ENCODE data around the gene HNRNPF. TPM values are rescaled to one million over a fixed set of nuclear protein-coding genes. Genes with fewer than 3 reads are reported as not detected.
"Not testable (repeated sequence)": the region's sequence is repeated elsewhere in the genome, so short reads cannot be mapped to it uniquely, and the experiment has no call there.

HNRNPF gene
- total RNA-seq, 1 experiment from 2014 or later = 423 TPM

DNA sequence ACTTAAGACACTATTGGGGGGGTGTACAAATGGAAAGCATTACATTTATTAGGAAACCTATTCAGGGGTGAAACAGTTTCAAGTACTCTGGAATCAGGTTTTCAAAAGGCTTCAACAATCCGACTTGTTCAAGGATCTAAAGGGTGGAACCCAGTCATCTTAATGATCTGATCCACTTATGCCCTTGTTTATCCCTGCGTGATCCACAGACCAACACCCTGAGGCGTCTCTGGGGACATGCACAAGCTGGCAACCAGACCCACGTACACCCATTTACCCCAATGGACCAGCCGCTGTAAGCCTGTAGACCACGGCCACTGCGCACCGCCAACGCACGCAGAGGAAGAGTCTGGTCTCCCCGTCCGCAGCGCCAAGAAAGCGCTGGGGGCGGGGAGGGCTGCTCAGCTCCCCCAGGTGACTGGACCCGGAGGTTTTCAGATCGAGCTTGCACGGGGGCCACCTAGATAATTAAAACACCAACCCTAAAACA is 13.4 kb downstream of the HNRNPF start:
- Mint-ChIP-seq H3K27me3 (ENCODE audit: insufficient read depth, unreplicated experiment) (no peaks in the 10 kb centered on the region), H3K36me3 (ENCODE audit: insufficient read depth, unreplicated experiment) (peaks cover 98% of the 10 kb centered on the region), H3K27ac (ENCODE audit: unreplicated experiment) (peak overlapping the region; percentile 94), H3K9me3 (ENCODE audit: unreplicated experiment) (no peaks in the 10 kb centered on the region), H3K4me1 (ENCODE audit: low read depth, unreplicated experiment) (peaks cover 36% of the 10 kb centered on the region), H3K4me3 (ENCODE audit: unreplicated experiment) (peak overlapping the region; percentile 81)
- ChIA-PET POLR2A (interaction anchor here (0.6 to 2.4 kb wide), 6 partner anchors 11 to 61 kb away, joined by 3 to 81 read pairs (median 30); partner anchors contain the start of genes HNRNPF and ZNF487), CTCF (interaction anchor here (0.6 to 0.8 kb wide), 2 partner anchors 41 kb away, joined by 3 read pairs; partner anchors contain the start of gene ZNF487)
- Histone ChIP-seq H3K9me3 (no peaks in the 10 kb centered on the region), H3K36me3 (ENCODE audit: control insufficient read depth, insufficient read depth, low read length) (peaks cover 21% of the 10 kb centered on the region), H3K27me3 (replicated peaks; ENCODE audit: control insufficient read depth, insufficient read depth, low read length) (no peaks in the 10 kb centered on the region), H3K4me3 (ENCODE audit: low read depth, low read length) (peak overlapping the region; percentile 62), H3K4me1 (peaks cover 51% of the 10 kb centered on the region)
- intact Hi-C loops (cut with micrococcal nuclease; ENCODE audit: unreplicated experiment) = loop anchor here (1.0 to 2.0 kb wide), 4 partner anchors 12 to 41 kb away; no protein-coding TSS in a partner anchor
- TF ChIP-seq, protein P1, sequence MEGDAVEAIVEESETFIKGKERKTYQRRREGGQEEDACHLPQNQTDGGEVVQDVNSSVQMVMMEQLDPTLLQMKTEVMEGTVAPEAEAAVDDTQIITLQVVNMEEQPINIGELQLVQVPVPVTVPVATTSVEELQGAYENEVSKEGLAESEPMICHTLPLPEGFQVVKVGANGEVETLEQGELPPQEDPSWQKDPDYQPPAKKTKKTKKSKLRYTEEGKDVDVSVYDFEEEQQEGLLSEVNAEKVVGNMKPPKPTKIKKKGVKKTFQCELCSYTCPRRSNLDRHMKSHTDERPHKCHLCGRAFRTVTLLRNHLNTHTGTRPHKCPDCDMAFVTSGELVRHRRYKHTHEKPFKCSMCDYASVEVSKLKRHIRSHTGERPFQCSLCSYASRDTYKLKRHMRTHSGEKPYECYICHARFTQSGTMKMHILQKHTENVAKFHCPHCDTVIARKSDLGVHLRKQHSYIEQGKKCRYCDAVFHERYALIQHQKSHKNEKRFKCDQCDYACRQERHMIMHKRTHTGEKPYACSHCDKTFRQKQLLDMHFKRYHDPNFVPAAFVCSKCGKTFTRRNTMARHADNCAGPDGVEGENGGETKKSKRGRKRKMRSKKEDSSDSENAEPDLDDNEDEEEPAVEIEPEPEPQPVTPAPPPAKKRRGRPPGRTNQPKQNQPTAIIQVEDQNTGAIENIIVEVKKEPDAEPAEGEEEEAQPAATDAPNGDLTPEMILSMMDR (IDR thresholded peaks at IDR 0.05; ENCODE audit: insufficient read depth in 1 of 2, low read depth in 1 of 2, low read length in 1 of 2, severe bottlenecking in 1 of 2, unreplicated experiment in 1 of 2) = no peak
- no TSS peak for BruUV-seq (replicated peaks)
- no peak for DNase-seq

DNA sequence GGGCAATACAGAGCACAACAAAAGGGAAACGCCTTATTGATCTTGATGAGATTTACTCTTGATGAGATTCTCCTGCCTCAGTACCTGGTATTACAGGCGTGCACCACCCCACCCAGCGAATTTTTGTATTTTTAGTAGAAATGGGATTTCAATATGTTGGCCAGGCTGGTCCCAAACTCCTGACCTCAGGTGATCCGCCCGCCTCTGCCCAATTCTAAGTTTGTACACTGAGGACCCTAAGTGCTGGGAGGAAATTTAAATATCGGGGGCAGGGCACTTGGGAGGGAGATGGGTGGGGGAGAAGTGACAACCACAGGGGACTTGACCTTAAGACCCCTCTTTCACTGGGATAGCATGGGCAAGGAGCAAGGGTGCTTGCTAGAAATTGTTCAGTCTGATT is 14.1 kb downstream of the HNRNPF start:
- BruUV-seq (replicated peaks) = no TSS peak
- no peak for DNase-seq
- peaks cover 51% of the 10 kb centered on the region for H3K4me1 ChIP-seq
- Mint-ChIP-seq H3K4me3 (ENCODE audit: unreplicated experiment) (peak overlapping the region; percentile 81), H3K4me1 (ENCODE audit: low read depth, unreplicated experiment) (peaks cover 43% of the 10 kb centered on the region), H3K9me3 (ENCODE audit: unreplicated experiment) (no peaks in the 10 kb centered on the region), H3K36me3 (ENCODE audit: insufficient read depth, unreplicated experiment) (peaks cover 98% of the 10 kb centered on the region), H3K27me3 (ENCODE audit: insufficient read depth, unreplicated experiment) (no peaks in the 10 kb centered on the region), H3K27ac (ENCODE audit: unreplicated experiment) (peak overlapping the region; percentile 94)
- no peaks in the 10 kb centered on the region for H3K27me3 ChIP-seq (replicated peaks; ENCODE audit: control insufficient read depth, insufficient read depth, low read length)
- ChIA-PET CTCF (no interaction called here), POLR2A (no interaction called here)
- intact Hi-C loops (cut with micrococcal nuclease; ENCODE audit: unreplicated experiment) = no loop called here
- TF ChIP-seq, protein P1 (IDR thresholded peaks at IDR 0.05; ENCODE audit: insufficient read depth in 1 of 2, low read depth in 1 of 2, low read length in 1 of 2, severe bottlenecking in 1 of 2, unreplicated experiment in 1 of 2) = no peak
- peak overlapping the region; percentile 62 for H3K4me3 ChIP-seq (ENCODE audit: low read depth, low read length)
- H3K36me3 ChIP-seq (ENCODE audit: control insufficient read depth, insufficient read depth, low read length) = peaks cover 20% of the 10 kb centered on the region
- H3K9me3 ChIP-seq = no peaks in the 10 kb centered on the region

- no TSS peak for BruUV-seq (replicated peaks)
- Mint-ChIP-seq H3K27ac (ENCODE audit: unreplicated experiment) (no peak overlapping the region), H3K9me3 (ENCODE audit: unreplicated experiment) (no peaks in the 10 kb centered on the region), H3K4me3 (ENCODE audit: unreplicated experiment) (peak overlapping the region; percentile 1), H3K27me3 (ENCODE audit: insufficient read depth, unreplicated experiment) (no peaks in the 10 kb centered on the region), H3K36me3 (ENCODE audit: insufficient read depth, unreplicated experiment) (peaks cover 100% of the 10 kb centered on the region), H3K4me1 (ENCODE audit: low read depth, unreplicated experiment) (peaks cover 40% of the 10 kb centered on the region)
- Histone ChIP-seq H3K9me3 (no peaks in the 10 kb centered on the region), H3K36me3 (ENCODE audit: control insufficient read depth, insufficient read depth, low read length) (peaks cover 20% of the 10 kb centered on the region), H3K4me1 (peaks cover 42% of the 10 kb centered on the region), H3K4me3 (ENCODE audit: low read depth, low read length) (no peak overlapping the region), H3K27me3 (replicated peaks; ENCODE audit: control insufficient read depth, insufficient read depth, low read length) (no peaks in the 10 kb centered on the region)
- no peak for DNase-seq
- intact Hi-C loops (cut with micrococcal nuclease; ENCODE audit: unreplicated experiment) = no loop called here
- CTCF ChIA-PET = no interaction called here
- POLR2A ChIA-PET = interaction anchor here (1.0 kb wide), 1 partner anchor 15 kb away, joined by 3 read pairs; the partner anchor contains the start of gene HNRNPF
- TF ChIP-seq, protein P1 (IDR thresholded peaks at IDR 0.05; ENCODE audit: insufficient read depth in 1 of 2, low read depth in 1 of 2, low read length in 1 of 2, severe bottlenecking in 1 of 2, unreplicated experiment in 1 of 2) = no peak
Observed at GRCh38 chr10:43393606-43394360, 15.2 kb downstream of the HNRNPF start.

- intact Hi-C loops (cut with micrococcal nuclease; ENCODE audit: unreplicated experiment); BruUV-seq (replicated peaks); H3K27me3 ChIP-seq (replicated peaks; ENCODE audit: control insufficient read depth, insufficient read depth, low read length); H3K4me3 Mint-ChIP-seq (ENCODE audit: unreplicated experiment); H3K27me3 Mint-ChIP-seq (ENCODE audit: insufficient read depth, unreplicated experiment); DNase-seq; H3K9me3 ChIP-seq; CTCF ChIA-PET; H3K9me3 Mint-ChIP-seq (ENCODE audit: unreplicated experiment); H3K4me3 ChIP-seq (ENCODE audit: low read depth, low read length): not testable (repeated sequence)
- H3K27ac Mint-ChIP-seq (ENCODE audit: unreplicated experiment) = peak overlapping the region; percentile 74
- H3K36me3 ChIP-seq (ENCODE audit: control insufficient read depth, insufficient read depth, low read length) = peaks cover 24% of the 10 kb centered on the region
- peaks cover 100% of the 10 kb centered on the region for H3K36me3 Mint-ChIP-seq (ENCODE audit: insufficient read depth, unreplicated experiment)
- H3K4me1 Mint-ChIP-seq (ENCODE audit: low read depth, unreplicated experiment) = peaks cover 45% of the 10 kb centered on the region
- POLR2A ChIA-PET = interaction anchor here (1.0 kb wide), 1 partner anchor 16 kb away, joined by 3 read pairs; the partner anchor contains the start of gene HNRNPF
- H3K4me1 ChIP-seq = peaks cover 37% of the 10 kb centered on the region
Observed at GRCh38 chr10:43393186-43393585, 15.8 kb downstream of the HNRNPF start.
